Mammary epithelial cell (primary cell): Measurements from ENCODE around the gene SMCR8.

Source experiments
- EZH2 ChIP-seq: IDR thresholded peaks from 2 replicates; pipeline ENCODE4 v1.6.1; 2012; ENCODE audit warnings: low read length, inconsistent platforms, borderline replicate concordance
- TF ChIP-seq, protein P1 (sequence below), 2 donors: IDR thresholded peaks in 1 of 2; conservative IDR thresholded peaks in 1 of 2; 2 replicates each; pipeline ENCODE4 v1.5.1; 2011 to 2012; ENCODE audit warnings: inconsistent platforms in 2 of 2, low read length in 2 of 2, mild to moderate bottlenecking in 2 of 2, control low read depth in 1 of 2, low read depth in 1 of 2; ENCODE audit not compliant: insufficient read depth in 1 of 2; ENCODE audit errors: extremely low read depth in 1 of 2

GRCh38 chr17:18280249-18280648 is 34.8 kb upstream of the SMCR8 start:
- TF ChIP-seq, protein P1, sequence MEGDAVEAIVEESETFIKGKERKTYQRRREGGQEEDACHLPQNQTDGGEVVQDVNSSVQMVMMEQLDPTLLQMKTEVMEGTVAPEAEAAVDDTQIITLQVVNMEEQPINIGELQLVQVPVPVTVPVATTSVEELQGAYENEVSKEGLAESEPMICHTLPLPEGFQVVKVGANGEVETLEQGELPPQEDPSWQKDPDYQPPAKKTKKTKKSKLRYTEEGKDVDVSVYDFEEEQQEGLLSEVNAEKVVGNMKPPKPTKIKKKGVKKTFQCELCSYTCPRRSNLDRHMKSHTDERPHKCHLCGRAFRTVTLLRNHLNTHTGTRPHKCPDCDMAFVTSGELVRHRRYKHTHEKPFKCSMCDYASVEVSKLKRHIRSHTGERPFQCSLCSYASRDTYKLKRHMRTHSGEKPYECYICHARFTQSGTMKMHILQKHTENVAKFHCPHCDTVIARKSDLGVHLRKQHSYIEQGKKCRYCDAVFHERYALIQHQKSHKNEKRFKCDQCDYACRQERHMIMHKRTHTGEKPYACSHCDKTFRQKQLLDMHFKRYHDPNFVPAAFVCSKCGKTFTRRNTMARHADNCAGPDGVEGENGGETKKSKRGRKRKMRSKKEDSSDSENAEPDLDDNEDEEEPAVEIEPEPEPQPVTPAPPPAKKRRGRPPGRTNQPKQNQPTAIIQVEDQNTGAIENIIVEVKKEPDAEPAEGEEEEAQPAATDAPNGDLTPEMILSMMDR (conservative IDR thresholded peaks at IDR 0.05 in 1 of 2, IDR thresholded peaks at IDR 0.05 in 1 of 2; ENCODE audit: extremely low read depth in 1 of 2, insufficient read depth in 1 of 2, low read depth in 1 of 2, low read length in 2 of 2) = no peak
- no peak for TF ChIP-seq EZH2
